GM18526 (cell line): Measurements from ENCODE around the gene IFIT1.

Experiments used
- POLR2A ChIP-seq: IDR thresholded peaks from 3 replicates; pipeline ENCODE4 v1.6.1; 2011; ENCODE audit not compliant: insufficient read length; ENCODE audit errors: extremely low read depth

IFIT1 gene

GRCh38 chr10:89391907-89392756 is at the start of gene IFIT1:
Gene IFIT1, plus strand, starts transcription at chr10:89392623. Its CDS starts 90 bp downstream, at chr10:89392713.
- TF ChIP-seq POLR2A, result peak; percentile 78

- no peak for TF ChIP-seq POLR2A
Observed at GRCh38 chr10:89343089-89343767, 49.2 kb upstream of the IFIT1 start.

- no peak for TF ChIP-seq POLR2A
Observed at GRCh38 chr10:89344156-89344555, 48.3 kb upstream of the IFIT1 start.

- no peak for TF ChIP-seq POLR2A
Observed at GRCh38 chr10:89345367-89346000, 46.9 kb upstream of the IFIT1 start.

- no peak for TF ChIP-seq POLR2A
Observed at GRCh38 chr10:89346405-89347254, 45.8 kb upstream of the IFIT1 start.

GRCh38 chr10:89347701-89348457 is 44.5 kb upstream of the IFIT1 start:
- no peak for TF ChIP-seq POLR2A

- TF ChIP-seq POLR2A, result no peak
Observed at GRCh38 chr10:89348481-89348880, 43.9 kb upstream of the IFIT1 start.

GRCh38 chr10:89348975-89349374 is 43.4 kb upstream of the IFIT1 start:
- TF ChIP-seq POLR2A, result no peak

- TF ChIP-seq POLR2A, result no peak
Observed at GRCh38 chr10:89351412-89351779, 41.0 kb upstream of the IFIT1 start.

GRCh38 chr10:89351780-89352597 is 40.4 kb upstream of the IFIT1 start:
- TF ChIP-seq POLR2A, result no peak

GRCh38 chr10:89352802-89353201 is 39.6 kb upstream of the IFIT1 start:
- TF ChIP-seq POLR2A, result no peak

GRCh38 chr10:89355394-89355931 is 37.0 kb upstream of the IFIT1 start:
- no peak for TF ChIP-seq POLR2A

- TF ChIP-seq POLR2A, result no peak
Observed at GRCh38 chr10:89357096-89357495, 35.3 kb upstream of the IFIT1 start.

- no peak for TF ChIP-seq POLR2A
Observed at GRCh38 chr10:89357975-89358374, 34.4 kb upstream of the IFIT1 start.

- TF ChIP-seq POLR2A, result no peak
Observed at GRCh38 chr10:89360157-89360556, 32.3 kb upstream of the IFIT1 start.
